ENCODE data around the gene KICS2. TPM values are rescaled to one million over a fixed set of nuclear protein-coding genes. Genes with fewer than 3 reads are reported as not detected.

The KICS2 gene
- total and polyA plus RNA-seq, 9 of the 15 experiments (the other 6 are each of a cell fraction or from before 2014, with no cell fraction given), result 2.3 to 6.4 (median 5.5) TPM

DNA sequence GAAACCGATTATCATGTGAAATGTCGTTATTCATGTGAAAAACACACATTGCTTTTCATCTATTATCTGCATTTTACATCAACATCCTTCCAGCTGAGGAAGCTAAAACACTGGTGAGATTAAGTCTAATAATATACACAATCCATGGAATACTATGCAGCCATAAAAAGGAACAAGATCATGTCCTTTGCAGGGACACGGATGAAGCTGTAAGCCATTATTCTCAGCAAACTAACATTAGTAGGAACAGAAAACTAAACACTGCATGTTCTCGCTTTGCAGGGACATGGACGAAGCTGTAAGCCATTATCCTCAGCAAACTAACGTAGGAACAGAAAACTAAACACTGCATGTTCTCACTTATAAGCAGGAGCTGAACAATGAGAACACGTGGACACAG lies 18.3 kb downstream of the KICS2 start:
- ChIA-PET CTCF (ENCODE audit: low intra/inter-chr PET ratio) (no interaction called here), POLR2A (no interaction called here)
- H4K20me1 ChIP-seq (replicated peaks; ENCODE audit: control insufficient read depth, insufficient read depth, low read length), result no peaks in the 10 kb centered on the region
- no peak overlapping the region for H2AFZ ChIP-seq (ENCODE audit: low read depth, low read length)
- 49% methylated on average over 7 of the region's 7 CpGs for WGBS (ENCODE audit: insufficient coverage, low coverage, missing lambda C conversion rate)
- no TSS peak for BruUV-seq (replicated peaks)
- H3K36me3 ChIP-seq (ENCODE audit: control insufficient read depth, insufficient read depth, low read length), result no peaks in the 10 kb centered on the region; the same call in 2 of the 3 replicates
- H3K9ac ChIP-seq (ENCODE audit: insufficient read depth in 1 of 2, low read depth in 2 of 2, low read length in 2 of 2), result no peak overlapping the region
- FAIRE-seq, result no peak
- no peaks in the 10 kb centered on the region for H3K79me2 ChIP-seq (ENCODE audit: control insufficient read depth, insufficient read depth, low read length)
- no peaks in the 10 kb centered on the region for H3K9me3 ChIP-seq (replicated peaks; ENCODE audit: control insufficient read depth, insufficient read depth, low read depth, low read length)
- no peaks in the 10 kb centered on the region for H3K9me1 ChIP-seq (ENCODE audit: control insufficient read depth, insufficient read depth, low read length)
- no peak for DNase-seq (ENCODE audit: extremely low read depth in 1 of 4, low spot score in 3 of 4)
- no peaks in the 10 kb centered on the region for H3K4me1 ChIP-seq (replicated peaks in 1 of 2; ENCODE audit: control insufficient read depth in 2 of 2, insufficient read depth in 2 of 2, low read length in 2 of 2)
- intact Hi-C loops (cut with micrococcal nuclease), result no loop called here
- peak; percentile 77 for TF ChIP-seq ZNF146 (CRISPR knock-in tag; IDR thresholded peaks at IDR 0.05; ENCODE audit: unreplicated experiment)
- TF ChIP-seq, protein P1, sequence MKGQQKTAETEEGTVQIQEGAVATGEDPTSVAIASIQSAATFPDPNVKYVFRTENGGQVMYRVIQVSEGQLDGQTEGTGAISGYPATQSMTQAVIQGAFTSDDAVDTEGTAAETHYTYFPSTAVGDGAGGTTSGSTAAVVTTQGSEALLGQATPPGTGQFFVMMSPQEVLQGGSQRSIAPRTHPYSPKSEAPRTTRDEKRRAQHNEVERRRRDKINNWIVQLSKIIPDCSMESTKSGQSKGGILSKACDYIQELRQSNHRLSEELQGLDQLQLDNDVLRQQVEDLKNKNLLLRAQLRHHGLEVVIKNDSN (CRISPR knock-in tag; IDR thresholded peaks at IDR 0.05), result no peak
- no peaks in the 10 kb centered on the region for H3K27me3 ChIP-seq (ENCODE audit: control insufficient read depth in 2 of 2, insufficient read depth in 2 of 2, low read length in 2 of 2)
- H3K4me2 ChIP-seq (ENCODE audit: insufficient read depth, low read length), result no peak overlapping the region
- H3K27ac ChIP-seq (ENCODE audit: extremely low read depth, low read depth, low read length), result no peak overlapping the region
- ATAC-seq, result no peak
- no peak overlapping the region for H3K4me3 ChIP-seq
- in situ Hi-C loops (cut with MboI), result no loop called here

DNA sequence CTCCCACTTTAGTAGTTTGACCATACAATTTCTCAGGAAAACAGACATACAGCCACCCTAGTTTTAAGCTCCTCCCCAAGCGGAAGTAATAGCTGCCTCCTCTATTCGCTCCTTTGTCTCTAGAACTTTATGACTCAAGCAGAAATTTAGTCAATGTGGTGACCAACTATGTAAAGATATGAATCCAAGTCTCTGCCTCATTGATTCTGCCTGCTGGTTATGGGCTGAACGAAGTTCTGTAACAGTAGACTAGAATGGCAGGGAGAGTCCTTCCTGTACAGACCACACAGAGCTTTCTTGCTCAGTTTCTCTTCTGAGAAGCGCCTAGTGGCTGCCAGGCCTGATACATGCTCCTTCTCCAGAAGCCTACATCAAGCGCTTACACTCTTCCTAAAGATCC lies 19.1 kb downstream of the KICS2 start:
- Histone ChIP-seq H3K4me1 (replicated peaks in 1 of 2; ENCODE audit: control insufficient read depth in 2 of 2, insufficient read depth in 2 of 2, low read length in 2 of 2) (no peaks in the 10 kb centered on the region), H3K27ac (ENCODE audit: extremely low read depth, low read depth, low read length) (no peak overlapping the region), H2AFZ (ENCODE audit: low read depth, low read length) (peak overlapping the region; percentile 54; the same call in 1 of the 2 replicates), H3K4me2 (ENCODE audit: insufficient read depth, low read length) (no peak overlapping the region), H3K27me3 (ENCODE audit: control insufficient read depth in 2 of 2, insufficient read depth in 2 of 2, low read length in 2 of 2) (no peaks in the 10 kb centered on the region), H3K79me2 (ENCODE audit: control insufficient read depth, insufficient read depth, low read length) (no peaks in the 10 kb centered on the region), H4K20me1 (replicated peaks; ENCODE audit: control insufficient read depth, insufficient read depth, low read length) (no peaks in the 10 kb centered on the region), H3K9ac (ENCODE audit: insufficient read depth in 1 of 2, low read depth in 2 of 2, low read length in 2 of 2) (no peak overlapping the region), H3K36me3 (ENCODE audit: control insufficient read depth, insufficient read depth, low read length) (no peaks in the 10 kb centered on the region; the same call in 2 of the 3 replicates), H3K4me3 (no peak overlapping the region), H3K9me1 (ENCODE audit: control insufficient read depth, insufficient read depth, low read length) (no peaks in the 10 kb centered on the region), H3K9me3 (replicated peaks; ENCODE audit: control insufficient read depth, insufficient read depth, low read depth, low read length) (no peaks in the 10 kb centered on the region)
- no peak for DNase-seq (ENCODE audit: extremely low read depth in 1 of 4, low spot score in 3 of 4)
- ATAC-seq, result no peak
- POLR2A ChIA-PET, result no interaction called here
- FAIRE-seq, result peak; percentile 44
- no TSS peak for BruUV-seq (replicated peaks)
- 84% methylated on average over 5 of the region's 5 CpGs for WGBS (ENCODE audit: insufficient coverage, low coverage, missing lambda C conversion rate)
- intact Hi-C loops (cut with micrococcal nuclease) (no loop called here), in situ Hi-C loops (cut with MboI) (no loop called here)
- CTCF ChIA-PET (ENCODE audit: low intra/inter-chr PET ratio), result no interaction called here
- TF ChIP-seq, protein P2, sequence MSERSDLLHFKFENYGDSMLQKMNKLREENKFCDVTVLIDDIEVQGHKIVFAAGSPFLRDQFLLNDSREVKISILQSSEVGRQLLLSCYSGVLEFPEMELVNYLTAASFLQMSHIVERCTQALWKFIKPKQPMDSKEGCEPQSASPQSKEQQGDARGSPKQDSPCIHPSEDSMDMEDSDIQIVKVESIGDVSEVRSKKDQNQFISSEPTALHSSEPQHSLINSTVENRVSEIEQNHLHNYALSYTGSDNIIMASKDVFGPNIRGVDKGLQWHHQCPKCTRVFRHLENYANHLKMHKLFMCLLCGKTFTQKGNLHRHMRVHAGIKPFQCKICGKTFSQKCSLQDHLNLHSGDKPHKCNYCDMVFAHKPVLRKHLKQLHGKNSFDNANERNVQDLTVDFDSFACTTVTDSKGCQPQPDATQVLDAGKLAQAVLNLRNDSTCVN (CRISPR knock-in tag; IDR thresholded peaks at IDR 0.05), result no peak
- TF ChIP-seq TGIF2 (CRISPR knock-in tag; IDR thresholded peaks at IDR 0.05), result no peak
- no peak for TF ChIP-seq ATF2 (CRISPR knock-in tag; IDR thresholded peaks at IDR 0.05)
- no peak for TF ChIP-seq ZNF3 (CRISPR knock-in tag; IDR thresholded peaks at IDR 0.05)
- TF ChIP-seq EZH2 (IDR thresholded peaks at IDR 0.05; ENCODE audit: borderline replicate concordance, low read depth, low read length), result no peak
- no peak for TF ChIP-seq PRMT5 (CRISPR knock-in tag; IDR thresholded peaks at IDR 0.05)
- TF ChIP-seq, protein P3, sequence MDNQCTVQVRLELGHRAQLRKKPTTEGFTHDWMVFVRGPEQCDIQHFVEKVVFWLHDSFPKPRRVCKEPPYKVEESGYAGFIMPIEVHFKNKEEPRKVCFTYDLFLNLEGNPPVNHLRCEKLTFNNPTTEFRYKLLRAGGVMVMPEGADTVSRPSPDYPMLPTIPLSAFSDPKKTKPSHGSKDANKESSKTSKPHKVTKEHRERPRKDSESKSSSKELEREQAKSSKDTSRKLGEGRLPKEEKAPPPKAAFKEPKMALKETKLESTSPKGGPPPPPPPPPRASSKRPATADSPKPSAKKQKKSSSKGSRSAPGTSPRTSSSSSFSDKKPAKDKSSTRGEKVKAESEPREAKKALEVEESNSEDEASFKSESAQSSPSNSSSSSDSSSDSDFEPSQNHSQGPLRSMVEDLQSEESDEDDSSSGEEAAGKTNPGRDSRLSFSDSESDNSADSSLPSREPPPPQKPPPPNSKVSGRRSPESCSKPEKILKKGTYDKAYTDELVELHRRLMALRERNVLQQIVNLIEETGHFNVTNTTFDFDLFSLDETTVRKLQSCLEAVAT (IDR thresholded peaks at IDR 0.05), result no peak
- TF ChIP-seq CXXC5 (CRISPR knock-in tag; IDR thresholded peaks at IDR 0.05), result no peak
- TF ChIP-seq SMAD1 (IDR thresholded peaks at IDR 0.05; ENCODE audit: low read depth, low read length, partially characterized antibody), result no peak

Measured in K562 (cell line).